ENCODE data around the gene LCLAT1. TPM values are rescaled to one million over a fixed set of nuclear protein-coding genes. Genes with fewer than 3 reads are reported as not detected.
A peak's percentile ranks its signal among the peaks of the same experiment; 100 is the strongest.

LCLAT1 gene
- total RNA-seq, 1 donor from 2014 or later = 41.0 TPM

DNA sequence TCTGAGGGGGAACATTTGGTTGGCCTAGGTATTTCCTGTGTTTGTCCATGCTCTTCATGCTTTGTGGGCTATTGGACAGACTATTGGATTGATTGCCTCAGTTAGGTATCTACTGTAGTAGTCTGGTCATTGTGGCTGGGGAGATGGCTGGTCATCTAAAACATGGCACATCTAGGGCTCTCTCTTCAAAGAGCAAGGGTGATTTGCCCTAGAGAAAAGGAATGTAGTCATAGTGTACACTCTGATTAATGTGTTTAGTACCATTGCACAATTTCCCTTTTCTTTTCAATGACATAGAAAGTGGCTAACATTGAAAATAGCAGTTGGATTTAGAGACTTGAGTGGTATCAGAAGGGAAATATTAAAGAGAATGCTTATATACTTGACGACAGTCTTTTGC lies 114.3 kb downstream of the LCLAT1 start:
- Histone ChIP-seq H3K4me3 (no peak overlapping the region), H3K27me3 (ENCODE audit: low read depth) (no peaks in the 10 kb centered on the region), H3K36me3 (peaks cover 16% of the 10 kb centered on the region), H3K9me3 (replicated peaks) (no peaks in the 10 kb centered on the region), H3K4me1 (peaks cover 11% of the 10 kb centered on the region), H3K27ac (replicated peaks) (no peak overlapping the region)
- no peak for DNase-seq
- TF ChIP-seq, protein P1, sequence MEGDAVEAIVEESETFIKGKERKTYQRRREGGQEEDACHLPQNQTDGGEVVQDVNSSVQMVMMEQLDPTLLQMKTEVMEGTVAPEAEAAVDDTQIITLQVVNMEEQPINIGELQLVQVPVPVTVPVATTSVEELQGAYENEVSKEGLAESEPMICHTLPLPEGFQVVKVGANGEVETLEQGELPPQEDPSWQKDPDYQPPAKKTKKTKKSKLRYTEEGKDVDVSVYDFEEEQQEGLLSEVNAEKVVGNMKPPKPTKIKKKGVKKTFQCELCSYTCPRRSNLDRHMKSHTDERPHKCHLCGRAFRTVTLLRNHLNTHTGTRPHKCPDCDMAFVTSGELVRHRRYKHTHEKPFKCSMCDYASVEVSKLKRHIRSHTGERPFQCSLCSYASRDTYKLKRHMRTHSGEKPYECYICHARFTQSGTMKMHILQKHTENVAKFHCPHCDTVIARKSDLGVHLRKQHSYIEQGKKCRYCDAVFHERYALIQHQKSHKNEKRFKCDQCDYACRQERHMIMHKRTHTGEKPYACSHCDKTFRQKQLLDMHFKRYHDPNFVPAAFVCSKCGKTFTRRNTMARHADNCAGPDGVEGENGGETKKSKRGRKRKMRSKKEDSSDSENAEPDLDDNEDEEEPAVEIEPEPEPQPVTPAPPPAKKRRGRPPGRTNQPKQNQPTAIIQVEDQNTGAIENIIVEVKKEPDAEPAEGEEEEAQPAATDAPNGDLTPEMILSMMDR (IDR thresholded peaks at IDR 0.05; ENCODE audit: borderline replicate concordance) = no peak
- intact Hi-C loops (cut with micrococcal nuclease) = no loop called here

DNA sequence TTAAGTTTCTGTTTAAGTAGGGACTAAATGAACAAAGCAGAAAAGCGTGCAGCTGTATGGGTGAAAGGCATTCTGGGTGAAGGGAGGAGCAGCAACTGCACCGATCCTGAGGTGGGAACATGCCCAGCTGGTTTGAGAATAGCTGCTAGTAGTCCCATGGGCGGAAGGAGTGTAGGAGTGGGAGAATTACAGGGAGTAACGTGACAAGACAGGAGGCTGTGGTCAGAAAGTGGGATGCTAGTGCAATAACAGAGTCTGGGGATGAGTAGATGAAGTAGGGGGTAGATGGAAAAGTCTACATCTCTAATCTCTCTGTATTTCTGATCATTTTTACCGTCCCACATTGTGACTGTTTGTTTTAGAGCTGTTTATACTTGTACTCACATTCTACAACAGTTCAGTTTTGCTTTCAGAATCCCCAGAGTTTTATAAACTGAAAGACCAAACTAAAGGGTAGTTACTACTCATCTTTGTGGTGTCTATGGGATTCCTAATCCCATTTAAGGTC lies 118.9 kb downstream of the LCLAT1 start:
- intact Hi-C loops (cut with micrococcal nuclease) = no loop called here
- Histone ChIP-seq H3K4me3 (peak overlapping the region; percentile 1), H3K4me1 (peaks cover 28% of the 10 kb centered on the region), H3K27ac (replicated peaks) (peak overlapping the region; percentile 73), H3K36me3 (peaks cover 28% of the 10 kb centered on the region), H3K9me3 (replicated peaks) (no peaks in the 10 kb centered on the region), H3K27me3 (ENCODE audit: low read depth) (no peaks in the 10 kb centered on the region)
- peak; percentile 25 for DNase-seq
- TF ChIP-seq, protein P1 (IDR thresholded peaks at IDR 0.05; ENCODE audit: borderline replicate concordance) = no peak

DNA sequence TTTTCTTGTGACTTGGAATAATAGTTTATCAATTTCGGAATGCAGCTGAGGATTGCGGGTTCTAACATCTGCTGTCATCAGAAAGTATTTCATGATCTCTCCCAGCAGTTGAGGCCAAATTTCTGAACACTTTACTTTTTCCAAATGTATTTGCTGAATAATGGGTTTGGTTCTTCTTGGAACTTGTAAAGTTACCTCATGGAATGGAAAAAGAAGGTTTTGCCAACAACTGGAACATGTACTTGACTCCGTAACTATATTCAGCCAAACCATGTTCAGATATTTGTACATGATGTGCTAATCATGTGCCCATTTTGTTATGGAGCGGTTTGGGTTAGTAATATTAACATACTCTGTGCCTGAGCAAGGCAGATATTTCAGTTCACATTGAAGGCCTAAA lies 119.6 kb downstream of the LCLAT1 start:
- H3K9me3 ChIP-seq (replicated peaks) = no peaks in the 10 kb centered on the region
- intact Hi-C loops (cut with micrococcal nuclease) = no loop called here
- TF ChIP-seq, protein P1 (IDR thresholded peaks at IDR 0.05; ENCODE audit: borderline replicate concordance) = no peak

DNA sequence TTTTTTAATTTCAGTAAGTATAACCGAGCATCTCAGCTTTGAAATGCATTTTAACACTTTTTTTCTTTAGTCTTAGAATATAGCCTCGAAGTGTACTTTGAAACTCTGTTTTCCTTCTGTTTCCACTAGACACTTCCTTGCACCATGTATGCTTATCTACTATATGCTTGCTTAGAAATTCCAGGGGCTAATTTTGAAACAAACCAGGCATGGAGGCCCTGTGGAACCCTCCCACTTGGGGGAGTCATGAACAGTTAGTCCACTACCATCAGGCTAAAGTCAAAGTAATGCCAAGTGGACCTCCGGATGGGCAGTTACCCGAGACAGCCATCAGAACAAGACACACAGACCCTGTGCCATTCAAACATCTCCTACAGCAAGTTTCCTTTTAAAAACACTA lies 120.3 kb downstream of the LCLAT1 start:
- intact Hi-C loops (cut with micrococcal nuclease) = no loop called here
- H3K27ac ChIP-seq (replicated peaks) = peak overlapping the region; percentile 73
- H3K4me1 ChIP-seq = peaks cover 28% of the 10 kb centered on the region
- H3K9me3 ChIP-seq (replicated peaks) = no peaks in the 10 kb centered on the region
- no peak overlapping the region for H3K4me3 ChIP-seq
- TF ChIP-seq, protein P1 (IDR thresholded peaks at IDR 0.05; ENCODE audit: borderline replicate concordance) = no peak
- peaks cover 28% of the 10 kb centered on the region for H3K36me3 ChIP-seq
- no peak for DNase-seq
- H3K27me3 ChIP-seq (ENCODE audit: low read depth) = no peaks in the 10 kb centered on the region

More for the DNA sequence above, 119.6 kb downstream of the LCLAT1 start:
- peak overlapping the region; percentile 1 for H3K4me3 ChIP-seq
- H3K27ac ChIP-seq (replicated peaks) = peak overlapping the region; percentile 73
- no peak for DNase-seq
- H3K27me3 ChIP-seq (ENCODE audit: low read depth) = no peaks in the 10 kb centered on the region
- H3K36me3 ChIP-seq = peaks cover 28% of the 10 kb centered on the region
- H3K4me1 ChIP-seq = peaks cover 28% of the 10 kb centered on the region

DNA sequence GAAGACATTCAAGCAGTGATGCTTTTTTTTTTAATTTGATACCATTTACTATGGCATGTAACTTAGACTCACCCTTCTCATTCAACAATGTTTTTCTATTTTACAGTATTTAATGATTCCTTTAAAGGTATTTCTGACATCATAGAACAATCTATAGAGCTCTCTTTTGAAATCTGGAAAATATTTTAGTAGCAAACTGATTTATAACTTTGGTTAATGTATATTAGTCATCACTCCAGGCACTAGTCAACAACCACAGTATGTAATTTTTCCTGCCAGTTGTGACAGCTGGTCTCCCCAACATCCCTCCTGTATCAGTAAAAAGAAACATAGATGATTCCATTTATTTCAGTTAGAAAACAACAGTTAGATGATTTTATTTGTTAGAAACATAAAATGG lies 122.9 kb downstream of the LCLAT1 start:
- Histone ChIP-seq H3K36me3 (peaks cover 12% of the 10 kb centered on the region), H3K4me3 (no peak overlapping the region), H3K27ac (replicated peaks) (no peak overlapping the region), H3K27me3 (ENCODE audit: low read depth) (no peaks in the 10 kb centered on the region), H3K9me3 (replicated peaks) (no peaks in the 10 kb centered on the region), H3K4me1 (peaks cover 28% of the 10 kb centered on the region)
- TF ChIP-seq, protein P1 (IDR thresholded peaks at IDR 0.05; ENCODE audit: borderline replicate concordance) = no peak
- DNase-seq = no peak
- intact Hi-C loops (cut with micrococcal nuclease) = no loop called here

All from left ventricle myocardium inferior (tissue), 1 donor.